DOHH2 (cell line): ENCODE results near the gene CSNK2A1.
"Not testable (repeated sequence)": the region's sequence is repeated elsewhere in the genome, so short reads cannot be mapped to it uniquely, and the experiment has no call there.

Source experiments
- H3F3A ChIP-seq: fragments of 200-600 bp; sonication (generic), shearing (Covaris generic); 2 replicates; pipeline ENCODE4 v1.6.0; 2016; ENCODE audit warnings: antibody characterized with exemption, mild to moderate bottlenecking; ENCODE audit not compliant: control insufficient read depth, insufficient read depth
- H3K27ac ChIP-seq: fragments of 200-600 bp; sonication (generic); 2 replicates; pipeline ENCODE4 v1.5.1; 2014; ENCODE audit warnings: low read depth, mild to moderate bottlenecking, low read length, moderate library complexity
- H3K27me3 ChIP-seq: fragments of 200-600 bp; sonication (generic); 2 replicates; pipeline ENCODE4 v1.6.1; 2014; ENCODE audit warnings: mild to moderate bottlenecking, low read length, mixed read lengths; ENCODE audit not compliant: control insufficient read depth
- H3K36me3 ChIP-seq: fragments of 200-600 bp; sonication (generic); 2 replicates; pipeline ENCODE4 v1.6.1; 2014; ENCODE audit warnings: mild to moderate bottlenecking, low read length, moderate library complexity, mixed read lengths; ENCODE audit not compliant: control insufficient read depth
- H3K4me1 ChIP-seq: fragments of 200-600 bp; sonication (generic); 2 replicates; pipeline ENCODE4 v1.6.1; 2014; ENCODE audit warnings: mild to moderate bottlenecking, low read length, mixed read lengths; ENCODE audit not compliant: control insufficient read depth
- H3K4me2 ChIP-seq: fragments of 200-600 bp; sonication (generic); 2 replicates; pipeline ENCODE4 v1.6.0; 2014; ENCODE audit warnings: mild to moderate bottlenecking, low read length, moderate library complexity
- H3K4me3 ChIP-seq: fragments of 200-600 bp; sonication (generic); 2 replicates; pipeline ENCODE4 v1.5.1; 2014; ENCODE audit warnings: mild to moderate bottlenecking, low read length, mixed read lengths
- H3K79me2 ChIP-seq: fragments of 200-600 bp; sonication (generic); 2 replicates; pipeline ENCODE4 v1.6.1; 2014; ENCODE audit warnings: mild to moderate bottlenecking, low read length, mixed read lengths; ENCODE audit not compliant: control insufficient read depth
- H3K9me2 ChIP-seq: fragments of 200-600 bp; sonication (generic); replicated peaks from 2 replicates; pipeline ENCODE4 v1.6.1; 2014; ENCODE audit warnings: mild to moderate bottlenecking, low read length, mixed read lengths; ENCODE audit not compliant: control insufficient read depth
- H3K9me3 ChIP-seq: fragments of 200-600 bp; sonication (generic); 2 replicates; pipeline ENCODE4 v1.6.1; 2014; ENCODE audit warnings: antibody characterized with exemption, low read length, mixed read lengths; ENCODE audit not compliant: control insufficient read depth, insufficient read depth
- H4K20me1 ChIP-seq: fragments of 200-600 bp; sonication (generic); 2 replicates; pipeline ENCODE4 v1.6.0; 2014; ENCODE audit warnings: low read depth, mild to moderate bottlenecking, antibody characterized with exemption, low read length, moderate library complexity; ENCODE audit not compliant: control insufficient read depth, insufficient read depth
- CTCF ChIP-seq: fragments of 200-600 bp; sonication (generic); IDR thresholded peaks from one replicate; pipeline ENCODE4 v1.5.1; 2014; ENCODE audit warnings: antibody characterized with exemption, mild to moderate bottlenecking, low read depth, low read length; ENCODE audit not compliant: poor library complexity, severe bottlenecking
- EZH2phosphoT487 ChIP-seq: fragments of 200-600 bp; sonication (generic); IDR thresholded peaks from 2 replicates; pipeline ENCODE4 v1.6.1; 2017; ENCODE audit warnings: borderline replicate concordance, mild to moderate bottlenecking, antibody characterized with exemption, low read length, moderate library complexity, mixed read lengths

CSNK2A1 gene

GRCh38 chr20:584161-584970, 40.8 kb upstream of the CSNK2A1 start:
- peaks cover 21% of the 10 kb centered on the region for H3K27me3 ChIP-seq
- H3F3A ChIP-seq: no peaks in the 10 kb centered on the region
- H3K27ac ChIP-seq: no peak overlapping the region
- no peaks in the 10 kb centered on the region for H3K36me3 ChIP-seq
- no peaks in the 10 kb centered on the region for H3K79me2 ChIP-seq
- peaks cover 6% of the 10 kb centered on the region for H3K4me1 ChIP-seq
- no peak overlapping the region for H3K4me2 ChIP-seq
- no peaks in the 10 kb centered on the region for H3K9me3 ChIP-seq
- no peaks in the 10 kb centered on the region for H3K9me2 ChIP-seq
- no peak for TF ChIP-seq EZH2phosphoT487
- TF ChIP-seq CTCF: no peak
- no peaks in the 10 kb centered on the region for H4K20me1 ChIP-seq
- H3K4me3 ChIP-seq: no peak overlapping the region

DNA sequence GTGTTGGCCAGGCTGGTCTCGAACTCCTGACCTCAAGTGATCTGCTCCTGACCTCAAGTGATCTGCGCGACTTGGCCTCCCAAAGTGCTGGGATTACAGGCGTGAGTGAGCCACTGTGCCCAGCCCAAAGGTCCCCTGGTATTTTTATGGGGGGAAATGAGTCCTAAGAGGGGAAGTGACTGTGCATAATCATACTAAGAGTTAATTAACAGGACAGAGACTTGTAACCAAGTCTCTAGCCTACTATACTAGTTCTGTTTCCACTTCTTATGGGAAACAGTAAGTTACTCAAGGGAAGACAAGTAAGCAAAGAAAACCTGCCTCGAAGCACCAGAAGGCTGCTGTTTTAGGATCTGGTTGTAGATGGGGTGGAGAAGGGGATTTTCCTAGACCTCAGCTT, 38.6 kb upstream of the CSNK2A1 start:
- H3K9me2 ChIP-seq: no peaks in the 10 kb centered on the region
- TF ChIP-seq EZH2phosphoT487 (no peak), CTCF (no peak)
- no peaks in the 10 kb centered on the region for H3K79me2 ChIP-seq
- no peaks in the 10 kb centered on the region for H3K4me1 ChIP-seq
- H3K36me3 ChIP-seq: no peaks in the 10 kb centered on the region
- no peaks in the 10 kb centered on the region for H4K20me1 ChIP-seq
- no peaks in the 10 kb centered on the region for H3F3A ChIP-seq
- H3K4me3 ChIP-seq: no peak overlapping the region
- no peak overlapping the region for H3K4me2 ChIP-seq
- peaks cover 21% of the 10 kb centered on the region for H3K27me3 ChIP-seq
- no peak overlapping the region for H3K27ac ChIP-seq
- no peaks in the 10 kb centered on the region for H3K9me3 ChIP-seq

DNA sequence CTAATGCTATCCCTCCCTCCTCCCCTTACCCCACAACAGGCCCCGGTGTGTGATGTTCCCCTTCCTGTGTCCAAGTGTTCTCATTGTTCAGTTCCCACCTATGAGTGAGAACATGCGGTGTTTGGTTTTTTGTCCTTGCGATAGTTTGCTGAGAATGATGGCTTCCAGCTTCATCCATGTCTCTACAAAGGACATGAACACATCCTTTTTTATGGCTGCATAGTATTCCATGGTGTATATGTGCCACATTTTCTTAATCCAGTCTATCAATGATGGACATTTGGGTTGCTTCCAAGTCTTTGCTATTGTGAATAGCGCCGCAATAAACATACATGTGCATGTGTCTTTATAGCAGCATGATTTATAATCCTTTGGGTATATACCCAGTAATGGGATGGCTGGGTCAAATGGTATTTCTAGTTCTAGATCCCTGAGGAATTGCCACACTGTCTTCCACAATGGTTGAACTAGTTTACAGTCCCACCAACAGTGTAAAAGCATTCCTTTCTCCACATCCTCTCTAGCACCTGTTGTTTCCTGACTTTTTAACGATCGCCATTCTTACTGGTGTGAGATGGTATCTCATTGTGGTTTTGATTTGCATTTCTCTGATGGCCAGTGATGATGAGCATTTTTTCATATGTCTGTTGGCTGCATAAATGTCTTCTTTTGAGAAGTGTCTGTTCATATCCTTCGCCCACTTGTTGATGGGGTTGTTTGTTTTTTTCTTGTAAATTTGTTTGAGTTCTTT, 35.5 kb upstream of the CSNK2A1 start:
- H3K4me3 ChIP-seq, H3F3A ChIP-seq, H3K9me2 ChIP-seq, H3K4me1 ChIP-seq, H3K36me3 ChIP-seq, H3K79me2 ChIP-seq, H3K9me3 ChIP-seq, H4K20me1 ChIP-seq, H3K27ac ChIP-seq, H3K4me2 ChIP-seq: not testable (repeated sequence)
- H3K27me3 ChIP-seq: peaks cover 18% of the 10 kb centered on the region

- Histone ChIP-seq H3K36me3 (no peaks in the 10 kb centered on the region), H3F3A (no peaks in the 10 kb centered on the region), H3K4me3 (no peak overlapping the region), H3K4me1 (no peaks in the 10 kb centered on the region), H3K4me2 (no peak overlapping the region), H3K79me2 (no peaks in the 10 kb centered on the region), H3K9me3 (no peaks in the 10 kb centered on the region), H3K27me3 (peaks cover 19% of the 10 kb centered on the region), H3K27ac (no peak overlapping the region), H3K9me2 (no peaks in the 10 kb centered on the region), H4K20me1 (no peaks in the 10 kb centered on the region)
- TF ChIP-seq CTCF (peak; percentile 58), EZH2phosphoT487 (no peak)
Measured at GRCh38 chr20:577167-577791, 33.7 kb upstream of the CSNK2A1 start.
